Measurements from ENCODE around the gene UNC5B. TPM values are rescaled to one million over a fixed set of nuclear protein-coding genes. Genes with fewer than 3 reads are reported as not detected.

UNC5B gene
- total RNA-seq, 1 experiment from 2014 or later: 22.0 TPM

DNA sequence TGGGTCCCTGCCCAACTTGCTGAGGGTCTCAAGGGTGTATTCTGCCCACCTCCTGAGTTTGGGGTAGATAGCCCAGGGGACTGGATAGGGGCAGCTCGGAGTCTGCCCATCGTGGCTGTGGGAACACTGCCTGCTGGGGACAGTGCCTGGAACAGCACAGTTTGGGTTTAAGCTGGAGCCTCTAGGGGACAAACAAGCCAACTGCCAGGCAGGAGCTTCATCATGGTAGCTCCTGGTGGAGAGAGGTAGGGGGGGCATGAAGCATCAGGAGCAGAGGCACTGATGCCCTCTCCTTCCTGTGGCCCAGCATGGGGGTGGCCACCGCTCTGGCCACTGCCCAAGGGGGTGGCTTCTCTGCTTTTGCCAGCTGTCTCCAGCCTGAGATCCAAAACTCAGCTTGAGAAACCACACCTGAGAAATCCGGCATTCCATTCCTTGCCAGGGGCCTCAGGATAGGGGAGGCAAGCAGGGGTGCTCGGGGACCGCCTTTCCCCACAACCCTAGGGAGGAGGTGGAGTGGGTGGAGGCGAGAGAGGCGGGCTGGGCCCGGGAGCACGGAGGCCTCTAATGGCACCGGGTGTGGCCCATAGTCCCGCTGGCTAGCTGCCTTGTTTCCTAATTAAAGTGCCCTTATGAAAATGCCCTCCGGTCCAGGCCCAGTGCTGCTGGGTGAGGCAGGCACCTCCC lies 47.6 kb downstream of the UNC5B start:
- Histone ChIP-seq H3K4me3 (replicated peaks in 1 of 2; ENCODE audit: low read depth in 1 of 2, low read length in 2 of 2) (peak overlapping the region in 1 of 2 experiments; percentile 44; a peak in 2 of 4 replicates), H3K4me1 (ENCODE audit: control insufficient read depth in 1 of 2, insufficient read depth in 2 of 2, low read length in 2 of 2) (peaks cover 64 to 69% of the 10 kb centered on the region in 2 experiments), H2AFZ (ENCODE audit: low read depth, low read length, poor library complexity, severe bottlenecking) (no peak overlapping the region), H3K27me3 (ENCODE audit: insufficient read depth, low read length) (no peaks in the 10 kb centered on the region), H4K20me1 (ENCODE audit: insufficient read depth) (no peaks in the 10 kb centered on the region), H3K9ac (ENCODE audit: low read length) (peak overlapping the region; percentile 46), H3K27ac (ENCODE audit: low read depth, low read length) (peak overlapping the region; percentile 71), H3K9me2 (ENCODE audit: insufficient read depth) (no peaks in the 10 kb centered on the region), H3K9me3 (ENCODE audit: control insufficient read depth in 1 of 2, insufficient read depth in 1 of 2, low read depth in 1 of 2, low read length in 2 of 2) (no peaks in the 10 kb centered on the region), H3K79me2 (ENCODE audit: insufficient read depth, low read length) (no peaks in the 10 kb centered on the region), H3K4me2 (ENCODE audit: low read length) (peak overlapping the region; percentile 82), H3K36me3 (ENCODE audit: control insufficient read depth in 1 of 2, insufficient read depth in 2 of 2, low read length in 2 of 2) (no peaks in the 10 kb centered on the region)
- RAD21 ChIA-PET (ENCODE audit: low non-redundant PET in 1 of 2, low total read pairs in 2 of 2, uncharacterized antibody in 2 of 2, unreplicated experiment in 2 of 2): no interaction called here
- no TSS peak for BruUV-seq (replicated peaks)
- ATAC-seq (peak; percentile 52), DNase-seq (ENCODE audit: low read depth, low spot score) (no peak)
- POLR2A ChIA-PET: interaction anchor here (0.9 to 2.0 kb wide), 6 partner anchors 10 to 51 kb away, joined by 3 to 7 read pairs (median 3); no protein-coding TSS in a partner anchor
- no peak for TF ChIP-seq ZBTB33 (IDR thresholded peaks at IDR 0.05; ENCODE audit: extremely low read depth, insufficient replicate concordance, low read length)
- TF ChIP-seq, protein P1, sequence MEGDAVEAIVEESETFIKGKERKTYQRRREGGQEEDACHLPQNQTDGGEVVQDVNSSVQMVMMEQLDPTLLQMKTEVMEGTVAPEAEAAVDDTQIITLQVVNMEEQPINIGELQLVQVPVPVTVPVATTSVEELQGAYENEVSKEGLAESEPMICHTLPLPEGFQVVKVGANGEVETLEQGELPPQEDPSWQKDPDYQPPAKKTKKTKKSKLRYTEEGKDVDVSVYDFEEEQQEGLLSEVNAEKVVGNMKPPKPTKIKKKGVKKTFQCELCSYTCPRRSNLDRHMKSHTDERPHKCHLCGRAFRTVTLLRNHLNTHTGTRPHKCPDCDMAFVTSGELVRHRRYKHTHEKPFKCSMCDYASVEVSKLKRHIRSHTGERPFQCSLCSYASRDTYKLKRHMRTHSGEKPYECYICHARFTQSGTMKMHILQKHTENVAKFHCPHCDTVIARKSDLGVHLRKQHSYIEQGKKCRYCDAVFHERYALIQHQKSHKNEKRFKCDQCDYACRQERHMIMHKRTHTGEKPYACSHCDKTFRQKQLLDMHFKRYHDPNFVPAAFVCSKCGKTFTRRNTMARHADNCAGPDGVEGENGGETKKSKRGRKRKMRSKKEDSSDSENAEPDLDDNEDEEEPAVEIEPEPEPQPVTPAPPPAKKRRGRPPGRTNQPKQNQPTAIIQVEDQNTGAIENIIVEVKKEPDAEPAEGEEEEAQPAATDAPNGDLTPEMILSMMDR (IDR thresholded peaks at IDR 0.05 in 2 of 3, conservative IDR thresholded peaks at IDR 0.05 in 1 of 3; ENCODE audit: borderline replicate concordance in 1 of 3, insufficient read depth in 1 of 3, low read depth in 2 of 3, low read length in 2 of 3): peak in 1 of 3 experiments; percentile 22; a peak in 2 of 6 replicates
- CTCF ChIA-PET: interaction anchor here (0.8 to 6.2 kb wide), 5 partner anchors 9 to 335 kb away, joined by 3 to 45 read pairs (median 3); no protein-coding TSS in a partner anchor
- intact Hi-C loops (cut with micrococcal nuclease): loop anchor here (2.0 kb wide), 1 partner anchor 47 kb away; the partner anchor contains the start of gene UNC5B

Measured in HCT116 (cell line).